ENCODE results near the gene FCER1A. TPM values are rescaled to one million over a fixed set of nuclear protein-coding genes. Genes with fewer than 3 reads are reported as not detected.

FCER1A gene
- total RNA-seq, 2 donors from 2014 or later, result 0.56 TPM; not detected in 1

DNA sequence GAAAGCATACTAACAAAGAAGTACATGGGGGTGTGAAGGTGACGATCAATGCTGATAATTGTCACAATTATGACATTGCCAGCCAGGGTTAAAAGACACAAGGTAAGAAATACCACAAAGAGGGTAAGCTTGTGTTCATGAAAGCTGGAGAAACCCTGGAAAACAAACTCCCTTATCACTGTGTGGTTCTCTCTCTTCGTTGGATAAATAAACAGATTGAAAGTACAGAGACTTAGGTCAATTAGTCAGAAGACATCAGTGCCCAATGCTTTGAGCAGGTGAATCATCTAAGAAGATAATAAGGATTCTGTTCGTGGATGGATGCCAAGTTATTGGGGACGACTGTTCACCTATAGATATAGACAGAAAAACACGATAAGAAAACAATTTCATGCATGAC lies 22.4 kb upstream of the FCER1A start:
- H3K27ac ChIP-seq, result no peak overlapping the region
- DNase-seq (ENCODE audit: low spot score), result no peak
- TF ChIP-seq, protein P1, sequence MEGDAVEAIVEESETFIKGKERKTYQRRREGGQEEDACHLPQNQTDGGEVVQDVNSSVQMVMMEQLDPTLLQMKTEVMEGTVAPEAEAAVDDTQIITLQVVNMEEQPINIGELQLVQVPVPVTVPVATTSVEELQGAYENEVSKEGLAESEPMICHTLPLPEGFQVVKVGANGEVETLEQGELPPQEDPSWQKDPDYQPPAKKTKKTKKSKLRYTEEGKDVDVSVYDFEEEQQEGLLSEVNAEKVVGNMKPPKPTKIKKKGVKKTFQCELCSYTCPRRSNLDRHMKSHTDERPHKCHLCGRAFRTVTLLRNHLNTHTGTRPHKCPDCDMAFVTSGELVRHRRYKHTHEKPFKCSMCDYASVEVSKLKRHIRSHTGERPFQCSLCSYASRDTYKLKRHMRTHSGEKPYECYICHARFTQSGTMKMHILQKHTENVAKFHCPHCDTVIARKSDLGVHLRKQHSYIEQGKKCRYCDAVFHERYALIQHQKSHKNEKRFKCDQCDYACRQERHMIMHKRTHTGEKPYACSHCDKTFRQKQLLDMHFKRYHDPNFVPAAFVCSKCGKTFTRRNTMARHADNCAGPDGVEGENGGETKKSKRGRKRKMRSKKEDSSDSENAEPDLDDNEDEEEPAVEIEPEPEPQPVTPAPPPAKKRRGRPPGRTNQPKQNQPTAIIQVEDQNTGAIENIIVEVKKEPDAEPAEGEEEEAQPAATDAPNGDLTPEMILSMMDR (IDR thresholded peaks at IDR 0.05), result no peak
- H3K9me3 ChIP-seq, result no peaks in the 10 kb centered on the region
- no peak overlapping the region for H3K4me3 ChIP-seq
- no peaks in the 10 kb centered on the region for H3K27me3 ChIP-seq
- H3K36me3 ChIP-seq, result no peaks in the 10 kb centered on the region
- no peaks in the 10 kb centered on the region for H3K4me1 ChIP-seq

DNA sequence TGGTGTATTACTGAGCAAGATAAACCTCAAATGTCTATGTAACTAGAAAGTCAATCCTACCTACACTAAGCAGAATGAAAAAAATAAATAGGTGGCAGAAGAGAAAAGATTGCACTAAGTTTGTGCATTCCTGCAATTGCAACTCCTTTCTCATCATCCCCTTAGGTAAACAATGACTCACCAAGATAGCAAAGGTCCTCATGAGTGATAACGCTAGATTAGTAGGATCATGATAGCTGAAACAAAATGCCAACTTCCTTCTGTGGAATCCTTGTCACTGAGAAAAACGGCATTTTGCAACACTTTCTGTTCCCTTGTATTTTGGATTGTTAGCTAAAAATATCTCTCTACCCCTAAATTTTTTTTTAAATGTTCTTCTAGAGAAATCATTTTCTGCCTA lies 20.0 kb upstream of the FCER1A start:
- no peak overlapping the region for H3K27ac ChIP-seq
- no peaks in the 10 kb centered on the region for H3K27me3 ChIP-seq
- TF ChIP-seq, protein P1 (IDR thresholded peaks at IDR 0.05), result no peak
- H3K4me1 ChIP-seq, result no peaks in the 10 kb centered on the region
- H3K36me3 ChIP-seq, result no peaks in the 10 kb centered on the region
- H3K9me3 ChIP-seq, result no peaks in the 10 kb centered on the region
- no peak overlapping the region for H3K4me3 ChIP-seq
- no peak for DNase-seq (ENCODE audit: low spot score)

DNA sequence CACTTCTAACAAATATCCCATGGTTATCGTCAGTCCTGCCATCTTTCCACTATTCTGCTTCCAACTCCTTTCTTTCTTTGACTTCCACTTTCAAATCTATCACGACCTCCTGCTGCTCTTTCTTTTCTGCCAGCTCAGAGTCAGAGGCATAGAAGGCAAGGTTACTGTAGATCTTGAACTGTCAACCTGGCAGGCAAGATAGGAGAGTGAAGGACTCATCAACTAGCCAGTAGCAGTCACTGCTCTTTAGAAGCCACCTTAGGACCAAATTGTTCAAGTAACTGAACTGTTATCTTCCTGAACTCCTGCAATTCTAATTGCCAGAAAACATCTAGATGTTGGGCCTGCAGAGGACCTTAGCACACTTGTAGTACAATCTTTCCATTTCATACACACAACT lies 13.1 kb upstream of the FCER1A start:
- TF ChIP-seq, protein P1 (IDR thresholded peaks at IDR 0.05), result no peak
- Histone ChIP-seq H3K27ac (no peak overlapping the region), H3K27me3 (no peaks in the 10 kb centered on the region)

DNA sequence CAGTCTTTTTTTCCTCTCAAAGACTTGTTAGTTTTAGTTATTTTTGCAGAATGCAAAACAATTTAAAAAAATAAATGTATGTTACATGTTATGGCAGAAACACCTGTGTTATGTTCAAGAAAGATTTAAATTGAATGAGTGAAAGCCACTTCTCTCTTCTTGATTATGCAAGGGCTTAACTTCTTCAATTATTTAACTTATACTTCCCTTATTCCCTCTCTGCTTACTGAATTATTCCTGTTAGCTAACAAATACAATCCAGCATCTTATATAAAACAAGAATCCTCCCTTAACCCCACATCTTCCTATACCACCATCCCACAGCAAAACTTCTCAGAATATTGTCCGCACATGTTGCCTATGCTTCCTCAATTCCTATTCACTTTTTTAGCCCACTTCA lies 10.7 kb upstream of the FCER1A start:
- H3K27me3 ChIP-seq, result no peaks in the 10 kb centered on the region
- H3K9me3 ChIP-seq, result no peaks in the 10 kb centered on the region
- no peak overlapping the region for H3K27ac ChIP-seq
- DNase-seq (ENCODE audit: low spot score), result no peak
- no peak overlapping the region for H3K4me3 ChIP-seq
- TF ChIP-seq, protein P1 (IDR thresholded peaks at IDR 0.05), result no peak
- H3K36me3 ChIP-seq, result no peaks in the 10 kb centered on the region
- H3K4me1 ChIP-seq, result no peaks in the 10 kb centered on the region

More for the DNA sequence above, 13.1 kb upstream of the FCER1A start:
- H3K36me3 ChIP-seq, result no peaks in the 10 kb centered on the region
- no peaks in the 10 kb centered on the region for H3K9me3 ChIP-seq
- DNase-seq (ENCODE audit: low spot score), result no peak
- no peaks in the 10 kb centered on the region for H3K4me1 ChIP-seq
- H3K4me3 ChIP-seq, result no peak overlapping the region

DNA sequence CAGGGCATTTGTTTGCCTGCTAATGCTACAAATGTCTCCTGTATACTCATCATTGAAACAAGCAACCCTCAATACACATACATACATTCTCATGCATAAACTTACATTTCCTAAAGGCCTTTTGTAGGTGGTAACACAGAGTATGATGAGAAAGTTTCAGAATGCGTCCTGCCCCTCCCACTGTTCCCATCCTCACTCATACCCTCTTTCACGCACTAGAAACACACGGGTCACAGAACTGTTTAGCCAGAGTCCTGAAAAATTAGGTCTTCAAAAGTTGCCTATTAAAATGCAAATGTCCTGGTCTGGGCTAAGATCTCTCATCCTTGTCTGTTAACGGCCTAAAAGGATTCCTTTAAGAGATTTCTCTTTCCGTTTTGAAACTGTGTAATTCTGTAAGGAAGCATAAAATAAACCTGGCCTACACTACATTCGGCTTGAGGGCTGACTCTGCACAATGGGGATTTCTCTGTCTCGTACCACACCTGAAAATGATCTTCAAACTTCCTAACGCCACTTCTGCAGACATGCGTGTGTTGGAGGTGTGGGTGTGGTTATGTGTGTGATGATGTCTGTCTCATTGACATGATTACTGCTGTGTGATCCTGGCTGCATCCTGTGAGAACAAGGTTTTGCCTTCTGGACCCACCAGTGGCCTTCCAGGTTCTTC lies 5.3 kb upstream of the FCER1A start:
- TF ChIP-seq, protein P1 (IDR thresholded peaks at IDR 0.05), result no peak
- no peak for DNase-seq (ENCODE audit: low spot score)
- no peak overlapping the region for H3K27ac ChIP-seq
- H3K27me3 ChIP-seq, result no peaks in the 10 kb centered on the region
- no peaks in the 10 kb centered on the region for H3K36me3 ChIP-seq
- no peak overlapping the region for H3K4me3 ChIP-seq
- no peaks in the 10 kb centered on the region for H3K4me1 ChIP-seq
- no peaks in the 10 kb centered on the region for H3K9me3 ChIP-seq

DNA sequence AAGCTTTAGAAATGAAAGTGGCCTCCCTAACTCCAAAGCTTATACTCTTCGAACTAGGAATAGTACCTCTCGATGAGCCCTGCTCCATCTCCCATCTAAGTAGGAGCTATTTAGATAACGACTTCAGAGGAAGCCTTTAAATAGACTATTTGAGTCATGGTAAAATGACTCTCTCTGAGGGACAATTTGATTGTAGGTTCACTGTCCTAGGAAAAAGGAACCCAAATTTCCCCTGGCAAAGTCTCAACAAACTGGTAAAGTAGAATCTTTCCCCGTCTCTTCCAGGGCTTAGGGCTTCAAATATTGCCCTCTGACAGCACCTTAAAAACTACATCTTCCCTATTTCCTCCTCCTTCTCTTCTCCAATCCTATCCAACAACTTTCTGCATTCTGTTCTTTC lies 2.0 kb upstream of the FCER1A start:
- H3K9me3 ChIP-seq, result no peaks in the 10 kb centered on the region
- H3K4me3 ChIP-seq, result no peak overlapping the region
- no peaks in the 10 kb centered on the region for H3K4me1 ChIP-seq
- H3K27ac ChIP-seq, result no peak overlapping the region
- TF ChIP-seq, protein P1 (IDR thresholded peaks at IDR 0.05), result no peak
- H3K36me3 ChIP-seq, result no peaks in the 10 kb centered on the region
- no peak for DNase-seq (ENCODE audit: low spot score)
- no peaks in the 10 kb centered on the region for H3K27me3 ChIP-seq

All from right atrium auricular region (tissue), 2 donors.